HK-2 (cell line): Measurements from ENCODE around the gene TTC7B.

Source experiments
- DNase-seq: peaks from one replicate; pipeline ENCODE4 v3.0.0-alpha.2; 2018; ENCODE audit not compliant: unreplicated experiment

TTC7B gene

GRCh38 chr14:90674716-90675115 lies 141.5 kb downstream of the TTC7B start:
- DNase-seq = no peak

- no peak for DNase-seq
These were observed 142.1 kb downstream of the TTC7B start for GRCh38 chr14:90674043-90674670.

GRCh38 chr14:90671382-90672234 lies 144.6 kb downstream of the TTC7B start:
- no peak for DNase-seq

GRCh38 chr14:90669731-90670130 lies 146.5 kb downstream of the TTC7B start:
- DNase-seq = no peak

GRCh38 chr14:90666571-90666970 lies 149.7 kb downstream of the TTC7B start:
- DNase-seq = no peak

GRCh38 chr14:90665321-90666000 lies 150.8 kb downstream of the TTC7B start:
- no peak for DNase-seq

- no peak for DNase-seq
These were observed 151.3 kb downstream of the TTC7B start for GRCh38 chr14:90664911-90665310.

GRCh38 chr14:90663680-90664079 lies 152.6 kb downstream of the TTC7B start:
- no peak for DNase-seq

GRCh38 chr14:90663140-90663539 lies 153.1 kb downstream of the TTC7B start:
- DNase-seq = no peak

- no peak for DNase-seq
These were observed 154.4 kb downstream of the TTC7B start for GRCh38 chr14:90661866-90662265.

- DNase-seq = no peak
These were observed 155.2 kb downstream of the TTC7B start for GRCh38 chr14:90660865-90661570.

- DNase-seq = no peak
These were observed 157.1 kb downstream of the TTC7B start for GRCh38 chr14:90659156-90659555.

GRCh38 chr14:90658541-90658967 lies 157.7 kb downstream of the TTC7B start:
- DNase-seq = peak; percentile 41

- DNase-seq = no peak
These were observed 159.3 kb downstream of the TTC7B start for GRCh38 chr14:90656973-90657372.

GRCh38 chr14:90655829-90656228 lies 160.4 kb downstream of the TTC7B start:
- no peak for DNase-seq

- no peak for DNase-seq
These were observed 161.4 kb downstream of the TTC7B start for GRCh38 chr14:90654831-90655276.

- DNase-seq = no peak
These were observed 163.6 kb downstream of the TTC7B start for GRCh38 chr14:90652626-90653025.

GRCh38 chr14:90651976-90652560 lies 164.2 kb downstream of the TTC7B start:
- DNase-seq = no peak

GRCh38 chr14:90651271-90651804 lies 164.9 kb downstream of the TTC7B start:
- DNase-seq = no peak

GRCh38 chr14:90649557-90650135 lies 166.6 kb downstream of the TTC7B start:
- DNase-seq = no peak

- no peak for DNase-seq
These were observed 167.1 kb downstream of the TTC7B start for GRCh38 chr14:90649083-90649482.
